ENCODE data around the gene ZBTB4.

Gene ZBTB4

DNA sequence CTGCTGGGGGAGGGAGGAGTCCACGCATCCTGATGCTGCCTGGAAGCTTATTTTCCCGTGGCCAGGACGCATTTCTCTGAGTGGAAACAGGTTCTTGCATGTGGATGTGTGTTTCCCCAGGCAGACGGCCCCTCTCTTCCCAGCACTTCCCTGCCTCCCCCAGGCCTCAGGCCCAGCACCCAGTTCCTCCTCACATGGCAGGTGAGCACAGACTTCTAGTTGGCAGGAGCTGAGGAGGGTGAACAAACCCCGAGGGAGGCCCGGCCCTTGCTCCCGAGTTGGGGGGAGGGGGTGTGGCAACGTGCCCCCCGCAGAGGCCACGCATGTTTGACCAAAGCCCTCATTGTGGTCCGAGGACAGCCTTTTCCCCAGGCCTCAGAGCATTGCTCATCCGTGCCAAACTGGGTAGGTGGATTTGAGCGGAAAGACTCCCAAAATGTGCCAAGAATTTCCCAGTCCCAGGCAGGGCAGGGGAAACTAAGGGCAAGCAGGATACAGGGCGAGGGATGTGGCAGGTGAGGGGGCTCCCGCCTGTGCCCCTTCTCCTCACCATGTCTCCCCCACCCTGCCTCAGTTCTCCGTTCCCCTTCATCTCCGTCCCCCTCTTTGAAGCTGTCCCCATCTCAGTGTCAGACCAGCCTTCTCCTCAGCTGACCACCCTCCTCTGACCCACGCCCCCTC lies 60.8 kb downstream of the ZBTB4 start:
- DNase-seq = no peak

DNA sequence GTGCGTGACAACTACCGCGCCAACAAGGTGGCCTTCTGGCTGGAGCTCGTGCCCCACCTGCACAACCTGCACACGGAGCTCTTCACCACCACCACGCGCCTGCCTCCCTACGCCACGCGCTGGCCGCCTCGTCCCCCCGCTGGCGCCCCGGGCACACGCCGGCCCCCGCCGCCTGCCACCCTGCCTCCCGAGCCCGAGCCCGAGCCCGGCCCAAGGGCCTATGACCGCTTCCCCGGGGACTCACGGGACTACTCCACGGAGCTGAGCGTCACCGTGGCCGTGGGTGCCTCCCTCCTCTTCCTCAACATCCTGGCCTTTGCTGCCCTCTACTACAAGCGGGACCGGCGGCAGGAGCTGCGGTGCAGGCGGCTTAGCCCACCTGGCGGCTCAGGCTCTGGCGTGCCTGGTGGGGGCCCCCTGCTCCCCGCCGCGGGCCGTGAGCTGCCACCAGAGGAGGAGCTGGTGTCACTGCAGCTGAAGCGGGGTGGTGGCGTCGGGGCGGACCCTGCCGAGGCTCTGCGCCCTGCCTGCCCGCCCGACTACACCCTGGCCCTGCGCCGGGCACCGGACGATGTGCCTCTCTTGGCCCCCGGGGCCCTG lies 62.3 kb downstream of the ZBTB4 start:
- no peak for DNase-seq

- DNase-seq = no peak
These were observed 63.1 kb downstream of the ZBTB4 start for GRCh38 chr17:7416323-7416722.

GRCh38 chr17:7415784-7416183 lies 63.6 kb downstream of the ZBTB4 start:
- DNase-seq = no peak

GRCh38 chr17:7414837-7415236 lies 64.6 kb downstream of the ZBTB4 start:
- no peak for DNase-seq

- DNase-seq = no peak
These were observed 66.0 kb downstream of the ZBTB4 start for GRCh38 chr17:7413346-7413985.

- no peak for DNase-seq
These were observed 68.0 kb downstream of the ZBTB4 start for GRCh38 chr17:7411427-7411750.

DNA sequence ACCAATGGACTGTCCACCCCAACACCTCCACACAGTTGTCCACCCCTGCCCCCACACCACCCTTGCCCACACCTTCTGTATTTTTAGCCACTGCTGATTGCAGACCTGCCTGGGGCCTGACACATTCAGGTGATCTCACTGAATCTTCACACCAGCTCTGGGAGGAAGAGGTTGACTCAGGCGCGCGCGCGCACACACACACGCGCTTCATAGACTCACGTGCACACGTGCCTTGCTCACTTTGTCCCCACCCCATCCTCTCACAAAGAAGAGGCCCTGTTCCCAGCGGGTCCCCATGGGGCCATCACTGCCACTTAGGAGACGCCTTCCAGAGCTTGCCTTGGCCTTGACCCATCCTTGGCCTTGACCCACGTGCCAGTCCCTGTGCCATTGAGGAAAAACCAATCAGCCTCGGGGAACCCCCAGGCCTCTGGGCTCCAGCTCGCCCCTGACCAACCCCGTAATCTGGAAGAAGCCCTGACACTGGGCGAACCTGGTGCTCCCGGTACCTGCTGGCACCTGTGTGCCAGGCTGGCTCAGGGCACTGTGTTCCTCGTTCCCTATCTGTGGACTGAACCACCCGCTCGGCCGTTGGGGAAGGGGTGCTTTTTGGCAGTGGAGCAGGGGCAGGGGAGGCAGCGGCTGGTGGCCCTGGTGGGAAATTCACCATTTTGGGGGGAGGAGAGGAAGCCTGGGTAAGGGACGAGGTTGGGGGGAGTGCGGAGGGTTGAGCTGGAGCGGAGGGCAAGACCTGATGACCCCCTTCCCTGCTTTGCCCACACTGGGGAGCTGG lies 68.6 kb downstream of the ZBTB4 start:
- no peak for DNase-seq

- DNase-seq = no peak
These were observed 69.7 kb downstream of the ZBTB4 start for GRCh38 chr17:7409716-7410115.

Measured in activated gamma-delta T cell (primary cell).